Measurements from ENCODE around the gene AKAP8L.

Gene AKAP8L

GRCh38 chr19:15456441-15456840, 37.7 kb upstream of the AKAP8L start:
- peaks cover 26% of the 10 kb centered on the region for H3K4me1 ChIP-seq (ENCODE audit: control insufficient read depth, insufficient read depth, low read length)
- H3K4me3 ChIP-seq (ENCODE audit: low read length in 2 of 2), result no peak overlapping the region
- H3K9me3 ChIP-seq (ENCODE audit: control insufficient read depth in 2 of 2, low read length in 2 of 2), result no peaks in the 10 kb centered on the region
- H3K9ac ChIP-seq (ENCODE audit: low read length in 2 of 2), result no peak overlapping the region
- peaks cover 36 to 41% of the 10 kb centered on the region in 2 donors for H3K27me3 ChIP-seq (ENCODE audit: control insufficient read depth in 1 of 2, insufficient read depth in 2 of 2, low read length in 2 of 2)
- H3K27ac ChIP-seq (ENCODE audit: low read length), result no peak overlapping the region
- no peaks in the 10 kb centered on the region for H3K36me3 ChIP-seq (ENCODE audit: control insufficient read depth in 2 of 2, insufficient read depth in 2 of 2, low read length in 2 of 2)

GRCh38 chr19:15455996-15456395, 37.2 kb upstream of the AKAP8L start:
- peaks cover 26% of the 10 kb centered on the region for H3K4me1 ChIP-seq (ENCODE audit: control insufficient read depth, insufficient read depth, low read length)
- H3K9ac ChIP-seq (ENCODE audit: low read length in 2 of 2), result no peak overlapping the region
- no peak overlapping the region for H3K4me3 ChIP-seq (ENCODE audit: low read length in 2 of 2)
- H3K27ac ChIP-seq (ENCODE audit: low read length), result no peak overlapping the region
- H3K27me3 ChIP-seq (ENCODE audit: control insufficient read depth in 1 of 2, insufficient read depth in 2 of 2, low read length in 2 of 2), result peaks cover 35 to 41% of the 10 kb centered on the region in 2 donors
- H3K36me3 ChIP-seq (ENCODE audit: control insufficient read depth in 2 of 2, insufficient read depth in 2 of 2, low read length in 2 of 2), result no peaks in the 10 kb centered on the region
- H3K9me3 ChIP-seq (ENCODE audit: control insufficient read depth in 2 of 2, low read length in 2 of 2), result no peaks in the 10 kb centered on the region

- H3K27ac ChIP-seq (ENCODE audit: low read length), result no peak overlapping the region
- H3K36me3 ChIP-seq (ENCODE audit: control insufficient read depth in 2 of 2, insufficient read depth in 2 of 2, low read length in 2 of 2), result no peaks in the 10 kb centered on the region
- H3K4me3 ChIP-seq (ENCODE audit: low read length in 2 of 2), result peak overlapping the region in 1 of 2 donors; percentile 8
- peaks cover 28% of the 10 kb centered on the region for H3K4me1 ChIP-seq (ENCODE audit: control insufficient read depth, insufficient read depth, low read length)
- H3K9me3 ChIP-seq (ENCODE audit: control insufficient read depth in 2 of 2, low read length in 2 of 2), result no peaks in the 10 kb centered on the region
- no peak overlapping the region for H3K9ac ChIP-seq (ENCODE audit: low read length in 2 of 2)
- H3K27me3 ChIP-seq (ENCODE audit: control insufficient read depth in 1 of 2, insufficient read depth in 2 of 2, low read length in 2 of 2), result peaks cover 35 to 39% of the 10 kb centered on the region in 2 donors
These were observed 35.4 kb upstream of the AKAP8L start for GRCh38 chr19:15453906-15454860.

GRCh38 chr19:15453091-15453578, 34.3 kb upstream of the AKAP8L start:
- H3K4me3 ChIP-seq (ENCODE audit: low read length in 2 of 2), result peak overlapping the region; percentile 76 to 82
- H3K4me1 ChIP-seq (ENCODE audit: control insufficient read depth, insufficient read depth, low read length), result peaks cover 38% of the 10 kb centered on the region
- peak overlapping the region; percentile 57 to 60 for H3K9ac ChIP-seq (ENCODE audit: low read length in 2 of 2)
- no peaks in the 10 kb centered on the region for H3K36me3 ChIP-seq (ENCODE audit: control insufficient read depth in 2 of 2, insufficient read depth in 2 of 2, low read length in 2 of 2)
- peak overlapping the region; percentile 31 for H3K27ac ChIP-seq (ENCODE audit: low read length)
- H3K9me3 ChIP-seq (ENCODE audit: control insufficient read depth in 2 of 2, low read length in 2 of 2), result no peaks in the 10 kb centered on the region
- peaks cover 31 to 34% of the 10 kb centered on the region in 2 donors for H3K27me3 ChIP-seq (ENCODE audit: control insufficient read depth in 1 of 2, insufficient read depth in 2 of 2, low read length in 2 of 2)

- Histone ChIP-seq H3K4me3 (ENCODE audit: low read length in 2 of 2) (peak overlapping the region; percentile 76 to 82), H3K36me3 (ENCODE audit: control insufficient read depth in 2 of 2, insufficient read depth in 2 of 2, low read length in 2 of 2) (peaks cover under 1 to 3% of the 10 kb centered on the region in 2 donors), H3K27me3 (ENCODE audit: control insufficient read depth in 1 of 2, insufficient read depth in 2 of 2, low read length in 2 of 2) (peaks cover 28 to 29% of the 10 kb centered on the region in 2 donors), H3K9ac (ENCODE audit: low read length in 2 of 2) (peak overlapping the region; percentile 57 to 60), H3K9me3 (ENCODE audit: control insufficient read depth in 2 of 2, low read length in 2 of 2) (no peaks in the 10 kb centered on the region), H3K27ac (ENCODE audit: low read length) (peak overlapping the region; percentile 46), H3K4me1 (ENCODE audit: control insufficient read depth, insufficient read depth, low read length) (peaks cover 34% of the 10 kb centered on the region)
These were observed 33.6 kb upstream of the AKAP8L start for GRCh38 chr19:15452111-15453047.

GRCh38 chr19:15450528-15450890, 31.7 kb upstream of the AKAP8L start:
- Histone ChIP-seq H3K9ac (ENCODE audit: low read length in 2 of 2) (no peak overlapping the region), H3K4me1 (ENCODE audit: control insufficient read depth, insufficient read depth, low read length) (peaks cover 23% of the 10 kb centered on the region), H3K27me3 (ENCODE audit: control insufficient read depth in 1 of 2, insufficient read depth in 2 of 2, low read length in 2 of 2) (peaks cover 10 to 17% of the 10 kb centered on the region in 2 donors), H3K4me3 (ENCODE audit: low read length in 2 of 2) (no peak overlapping the region), H3K36me3 (ENCODE audit: control insufficient read depth in 2 of 2, insufficient read depth in 2 of 2, low read length in 2 of 2) (peaks cover 4 to 6% of the 10 kb centered on the region in 2 donors), H3K9me3 (ENCODE audit: control insufficient read depth in 2 of 2, low read length in 2 of 2) (no peaks in the 10 kb centered on the region), H3K27ac (ENCODE audit: low read length) (peak overlapping the region; percentile 76)

GRCh38 chr19:15449620-15450527, 31.1 kb upstream of the AKAP8L start, which contains the start of gene WIZ:
Gene WIZ, minus strand, starts transcription at chr19:15449956. Its CDS starts 1,649 bp downstream, at chr19:15448307.
- peaks cover 4 to 10% of the 10 kb centered on the region in 2 donors for H3K36me3 ChIP-seq (ENCODE audit: control insufficient read depth in 2 of 2, insufficient read depth in 2 of 2, low read length in 2 of 2)
- H3K27ac ChIP-seq (ENCODE audit: low read length), result peak within 1 kb of the TSS; percentile 76
- no peaks in the 10 kb centered on the region for H3K9me3 ChIP-seq (ENCODE audit: control insufficient read depth in 2 of 2, low read length in 2 of 2)
- H3K27me3 ChIP-seq (ENCODE audit: control insufficient read depth in 1 of 2, insufficient read depth in 2 of 2, low read length in 2 of 2), result peaks cover 5 to 10% of the 10 kb centered on the region in 2 donors
- peaks cover 23% of the 10 kb centered on the region for H3K4me1 ChIP-seq (ENCODE audit: control insufficient read depth, insufficient read depth, low read length)
- peak within 1 kb of the TSS; percentile 62 to 77 for H3K9ac ChIP-seq (ENCODE audit: low read length in 2 of 2)
- peak within 1 kb of the TSS; percentile 62 to 72 for H3K4me3 ChIP-seq (ENCODE audit: low read length in 2 of 2)

GRCh38 chr19:15448778-15449619, 30.2 kb upstream of the AKAP8L start:
- H3K4me1 ChIP-seq (ENCODE audit: control insufficient read depth, insufficient read depth, low read length), result peaks cover 23% of the 10 kb centered on the region
- H3K27me3 ChIP-seq (ENCODE audit: control insufficient read depth in 1 of 2, insufficient read depth in 2 of 2, low read length in 2 of 2), result peaks cover 0 to 3% of the 10 kb centered on the region in 2 donors
- H3K36me3 ChIP-seq (ENCODE audit: control insufficient read depth in 2 of 2, insufficient read depth in 2 of 2, low read length in 2 of 2), result peaks cover 4 to 12% of the 10 kb centered on the region in 2 donors
- H3K4me3 ChIP-seq (ENCODE audit: low read length in 2 of 2), result peak overlapping the region; percentile 62 to 72
- peak overlapping the region; percentile 62 to 77 for H3K9ac ChIP-seq (ENCODE audit: low read length in 2 of 2)
- peak overlapping the region; percentile 74 for H3K27ac ChIP-seq (ENCODE audit: low read length)
- H3K9me3 ChIP-seq (ENCODE audit: control insufficient read depth in 2 of 2, low read length in 2 of 2), result no peaks in the 10 kb centered on the region

All from stomach smooth muscle (tissue), 2 donors.